Epithelial cell of esophagus (primary cell): ENCODE data around the gene VPS41.

Experiments used
- DNase-seq: peaks from one replicate; pipeline ENCODE4 v3.0.0; 2010; ENCODE audit warnings: low read depth
- H3K4me3 ChIP-seq: 2 replicates; pipeline ENCODE4 v1.5.1; 2011; ENCODE audit warnings: mild to moderate bottlenecking, low read length, control low read depth
- CTCF ChIP-seq: IDR thresholded peaks from 2 replicates; pipeline ENCODE4 v1.5.1; 2011; ENCODE audit warnings: low read depth, mild to moderate bottlenecking, low read length, control low read depth, inconsistent platforms; ENCODE audit not compliant: insufficient read depth; ENCODE audit errors: missing control alignments

Gene VPS41

GRCh38 chr7:38880454-38880853 is 28.5 kb downstream of the VPS41 start:
- DNase-seq = no peak
- TF ChIP-seq CTCF = no peak
- no peak overlapping the region for H3K4me3 ChIP-seq

- no peak overlapping the region for H3K4me3 ChIP-seq
- TF ChIP-seq CTCF = no peak
- DNase-seq = no peak
These were observed 29.0 kb downstream of the VPS41 start for GRCh38 chr7:38880035-38880434.

GRCh38 chr7:38878694-38879457 is 30.1 kb downstream of the VPS41 start:
- no peak overlapping the region for H3K4me3 ChIP-seq
- no peak for TF ChIP-seq CTCF
- no peak for DNase-seq

GRCh38 chr7:38873433-38873832 is 35.6 kb downstream of the VPS41 start:
- no peak overlapping the region for H3K4me3 ChIP-seq
- no peak for TF ChIP-seq CTCF
- peak; percentile 56 for DNase-seq

GRCh38 chr7:38872202-38872601 is 36.8 kb downstream of the VPS41 start:
- H3K4me3 ChIP-seq = no peak overlapping the region
- TF ChIP-seq CTCF = no peak
- peak; percentile 47 for DNase-seq

GRCh38 chr7:38870147-38870546 is 38.8 kb downstream of the VPS41 start:
- DNase-seq = no peak
- H3K4me3 ChIP-seq = no peak overlapping the region
- no peak for TF ChIP-seq CTCF
